NB4 (cell line): ENCODE results near the gene LRRC10B.

Experiments
- CTCF ChIP-seq: IDR thresholded peaks from one replicate; pipeline ENCODE4 v1.5.1; 2012; ENCODE audit warnings: low read depth, low read length
- POLR2A ChIP-seq: IDR thresholded peaks from 2 replicates; pipeline ENCODE4 v1.6.1; 2011; ENCODE audit warnings: mild to moderate bottlenecking; ENCODE audit not compliant: insufficient read length; ENCODE audit errors: extremely low read depth

GRCh38 chr11:61485080-61485479, 23.5 kb upstream of the LRRC10B start:
- no peak for TF ChIP-seq CTCF
- no peak for TF ChIP-seq POLR2A
